Thoracic aorta (tissue), 2 donors: Measurements from ENCODE around the gene SELENOS. TPM values are rescaled to one million over a fixed set of nuclear protein-coding genes. Genes with fewer than 3 reads are reported as not detected.

Source experiments
- ATAC-seq: fragments of 150-250 bp; one replicate; pipeline ENCODE4 v1.8.0; 2017; ENCODE audit warnings: low read depth; ENCODE audit not compliant: insufficient number of reproducible peaks, low FRiP score
- DNase-seq: peaks from one replicate; pipeline ENCODE4 v3.0.0-alpha.2; 2020; ENCODE audit warnings: low spot score
- H3K27ac ChIP-seq, 2 donors: fragments of 200-600 bp; sonication (generic); 1 replicate in 1 of 2; 2 replicates in 1 of 2; pipeline ENCODE4 v1.5.1; 2016; ENCODE audit warnings: mild to moderate bottlenecking in 2 of 2, moderate library complexity in 2 of 2
- H3K27me3 ChIP-seq: fragments of 200-600 bp; sonication (generic); replicated peaks from 2 replicates; pipeline ENCODE4 v1.6.0; 2016; ENCODE audit warnings: mild to moderate bottlenecking; ENCODE audit not compliant: insufficient read depth
- H3K36me3 ChIP-seq: fragments of 200-600 bp; sonication (generic); one replicate; pipeline ENCODE4 v1.5.1; 2016
- H3K4me1 ChIP-seq, 2 donors: fragments of 200-600 bp; sonication (generic); 1 replicate in 1 of 2; 2 replicates in 1 of 2; pipeline versions ENCODE4 v1.5.1 to v1.6.0; 2016; ENCODE audit warnings: low read depth in 2 of 2, mild to moderate bottlenecking in 1 of 2; ENCODE audit not compliant: control insufficient read depth in 1 of 2
- H3K4me3 ChIP-seq: fragments of 200-600 bp; sonication (generic); 2 replicates; pipeline ENCODE4 v1.5.1; 2016; ENCODE audit warnings: mild to moderate bottlenecking
- H3K9me3 ChIP-seq: fragments of 200-600 bp; sonication (generic); 2 replicates; pipeline ENCODE4 v1.5.1; 2016
- CTCF ChIP-seq: fragments of 200-600 bp; sonication (generic); IDR thresholded peaks from one replicate; pipeline ENCODE4 v1.5.1; 2019; ENCODE audit warnings: antibody characterized with exemption
- total RNA-seq, 2 donors: library from RNA; depleted of rRNA; stranded (reverse); fragments of >200 nt; gene quantifications; one replicate each; pipeline versions ENCODE4 v1.1.0 to v1.2.3, GENCODE V29; 2016

SELENOS gene
- total RNA-seq, 2 donors from 2014 or later = 84.6 to 92.6 TPM

DNA sequence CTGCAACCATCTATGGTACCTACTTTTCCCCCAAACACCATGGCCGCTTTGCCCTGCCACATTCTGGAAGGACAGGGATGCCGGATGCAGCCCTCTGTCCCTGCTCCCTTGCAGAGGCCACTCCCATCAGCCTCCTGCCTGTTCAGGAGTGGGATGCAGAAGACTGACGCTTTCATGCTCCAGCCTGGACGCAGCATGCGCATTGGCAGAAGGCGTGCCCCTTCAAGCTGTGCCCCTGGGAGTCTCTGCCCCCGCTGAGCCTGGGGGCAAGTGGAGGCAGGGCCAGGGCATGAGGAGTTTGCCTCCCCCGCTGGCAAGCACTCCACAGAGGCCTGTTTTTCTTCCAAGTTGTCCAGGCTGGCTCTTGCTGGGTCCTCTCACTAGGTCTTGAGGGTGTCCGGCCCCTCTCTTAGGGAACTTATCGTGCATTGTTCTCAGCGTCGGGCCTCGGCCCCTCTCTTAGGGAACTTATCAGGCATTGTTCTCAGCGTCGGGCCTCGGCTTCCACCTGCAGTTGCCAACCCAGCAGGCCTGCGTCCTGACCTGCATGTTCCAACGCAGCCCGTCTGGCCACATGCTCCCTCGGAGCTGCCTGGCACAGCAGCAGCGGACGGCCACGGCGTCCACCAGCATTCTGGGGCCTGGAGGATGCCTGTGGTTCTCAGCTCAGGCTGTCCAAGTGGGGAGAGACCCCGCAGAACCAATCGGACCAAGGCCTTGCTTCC lies 32.3 kb upstream of the SELENOS start:
- Histone ChIP-seq H3K27ac (no peak overlapping the region), H3K4me3 (no peak overlapping the region)
- no peak for DNase-seq

GRCh38 chr15:101308604-101309435 lies 31.5 kb upstream of the SELENOS start:
- no peak overlapping the region for H3K27ac ChIP-seq
- ATAC-seq (no peak), DNase-seq (no peak)
- H3K4me3 ChIP-seq = no peak overlapping the region
- no peaks in the 10 kb centered on the region for H3K4me1 ChIP-seq
- no peaks in the 10 kb centered on the region for H3K27me3 ChIP-seq
- H3K36me3 ChIP-seq = no peaks in the 10 kb centered on the region
- no peaks in the 10 kb centered on the region for H3K9me3 ChIP-seq
- TF ChIP-seq CTCF = no peak

More for the DNA sequence above, 32.3 kb upstream of the SELENOS start:
- Histone ChIP-seq H3K4me1 (no peaks in the 10 kb centered on the region), H3K27me3 (no peaks in the 10 kb centered on the region), H3K9me3 (no peaks in the 10 kb centered on the region), H3K36me3 (no peaks in the 10 kb centered on the region)
- ATAC-seq = no peak
- TF ChIP-seq CTCF = no peak

- no peaks in the 10 kb centered on the region for H3K9me3 ChIP-seq
- DNase-seq = no peak
Observed at GRCh38 chr15:101307897-101308603, 30.8 kb upstream of the SELENOS start.

DNA sequence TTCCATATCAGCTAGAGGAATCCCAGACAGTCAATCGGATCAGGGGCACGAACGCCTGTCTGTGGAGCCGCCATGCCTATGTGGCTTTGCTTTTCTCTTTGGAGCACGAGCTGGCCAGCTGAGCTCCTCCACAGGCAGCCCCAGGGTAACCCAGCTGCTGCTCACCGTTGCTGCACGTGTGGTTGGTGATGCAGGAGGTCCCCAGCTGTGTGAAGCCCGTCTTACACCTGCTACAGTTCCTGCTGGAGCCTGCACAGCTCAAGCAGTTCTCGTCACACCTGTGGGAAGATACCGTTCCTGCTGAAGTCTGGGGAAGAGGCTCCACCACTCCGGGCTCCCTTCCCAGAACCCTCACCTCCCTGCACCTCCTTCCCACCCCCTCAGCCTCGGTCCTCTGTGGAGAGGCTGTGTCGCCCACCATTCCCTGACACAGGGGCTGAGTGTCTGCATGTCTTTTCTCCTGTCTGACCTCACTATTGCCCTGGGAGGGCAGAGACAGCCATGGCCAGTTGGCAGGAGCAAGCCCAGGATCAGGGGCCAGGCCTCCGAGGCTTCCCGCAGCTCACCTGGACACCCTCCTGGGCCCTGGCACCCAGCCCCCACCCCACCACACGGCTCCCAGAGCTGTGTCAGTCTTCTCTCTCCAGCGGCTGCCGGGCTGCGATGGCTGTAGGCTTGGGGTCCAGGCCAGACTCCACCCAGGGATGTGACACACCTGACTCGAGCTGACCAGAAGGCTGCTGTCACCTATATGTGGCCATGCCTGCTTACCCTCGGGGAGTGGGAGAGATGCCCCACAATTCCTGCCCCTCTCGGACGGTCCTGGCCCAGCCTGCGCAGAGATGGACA lies 30.0 kb upstream of the SELENOS start:
- Histone ChIP-seq H3K4me1 (no peaks in the 10 kb centered on the region), H3K27ac (no peak overlapping the region), H3K9me3 (no peaks in the 10 kb centered on the region), H3K4me3 (no peak overlapping the region), H3K36me3 (no peaks in the 10 kb centered on the region), H3K27me3 (no peaks in the 10 kb centered on the region)
- DNase-seq (no peak), ATAC-seq (no peak)
- TF ChIP-seq CTCF = no peak

More at GRCh38 chr15:101307897-101308603, 30.8 kb upstream of the SELENOS start:
- Histone ChIP-seq H3K36me3 (no peaks in the 10 kb centered on the region), H3K4me1 (no peaks in the 10 kb centered on the region), H3K4me3 (no peak overlapping the region), H3K27me3 (no peaks in the 10 kb centered on the region), H3K27ac (no peak overlapping the region)
- no peak for TF ChIP-seq CTCF
- ATAC-seq = no peak
